HG03039 (cell line): ENCODE data around the gene TGFB1I1.
"Not testable (repeated sequence)": the region's sequence is repeated elsewhere in the genome, so short reads cannot be mapped to it uniquely, and the experiment has no call there.

Source experiments
- ATAC-seq: cut with Tn5 transposase; IDR thresholded peaks from one replicate; pipeline ENCODE4 v1.9.1; 2021; ENCODE audit warnings: mild to moderate bottlenecking, moderate library complexity; ENCODE audit not compliant: unreplicated experiment

TGFB1I1 gene

DNA sequence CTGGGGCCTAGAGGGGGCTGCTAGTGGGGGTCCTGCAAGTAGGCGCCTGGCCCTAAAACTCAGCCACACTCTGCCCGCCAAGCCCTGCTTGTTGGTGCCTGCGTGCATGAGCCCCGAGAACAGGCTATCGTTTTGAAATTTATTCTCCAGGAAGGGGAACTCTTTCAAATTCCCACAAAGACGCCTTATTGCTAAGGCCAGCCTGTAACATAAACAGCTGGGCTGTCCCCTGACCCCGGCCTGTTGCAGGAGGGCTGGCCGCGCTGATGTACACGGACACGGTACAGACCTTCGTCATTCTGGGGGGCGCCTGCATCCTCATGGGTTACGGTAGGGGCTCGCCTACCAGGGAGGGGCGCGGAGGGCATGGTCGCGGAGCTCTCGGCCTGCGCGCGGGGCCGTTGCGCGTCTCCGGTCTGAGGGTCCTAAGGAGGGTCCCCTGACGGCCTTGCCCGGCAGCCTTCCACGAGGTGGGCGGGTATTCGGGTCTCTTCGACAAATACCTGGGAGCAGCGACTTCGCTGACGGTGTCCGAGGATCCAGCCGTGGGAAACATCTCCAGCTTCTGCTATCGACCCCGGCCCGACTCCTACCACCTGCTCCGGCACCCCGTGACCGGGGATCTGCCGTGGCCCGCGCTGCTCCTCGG is 15.2 kb downstream of the TGFB1I1 start:
- no peak for ATAC-seq

DNA sequence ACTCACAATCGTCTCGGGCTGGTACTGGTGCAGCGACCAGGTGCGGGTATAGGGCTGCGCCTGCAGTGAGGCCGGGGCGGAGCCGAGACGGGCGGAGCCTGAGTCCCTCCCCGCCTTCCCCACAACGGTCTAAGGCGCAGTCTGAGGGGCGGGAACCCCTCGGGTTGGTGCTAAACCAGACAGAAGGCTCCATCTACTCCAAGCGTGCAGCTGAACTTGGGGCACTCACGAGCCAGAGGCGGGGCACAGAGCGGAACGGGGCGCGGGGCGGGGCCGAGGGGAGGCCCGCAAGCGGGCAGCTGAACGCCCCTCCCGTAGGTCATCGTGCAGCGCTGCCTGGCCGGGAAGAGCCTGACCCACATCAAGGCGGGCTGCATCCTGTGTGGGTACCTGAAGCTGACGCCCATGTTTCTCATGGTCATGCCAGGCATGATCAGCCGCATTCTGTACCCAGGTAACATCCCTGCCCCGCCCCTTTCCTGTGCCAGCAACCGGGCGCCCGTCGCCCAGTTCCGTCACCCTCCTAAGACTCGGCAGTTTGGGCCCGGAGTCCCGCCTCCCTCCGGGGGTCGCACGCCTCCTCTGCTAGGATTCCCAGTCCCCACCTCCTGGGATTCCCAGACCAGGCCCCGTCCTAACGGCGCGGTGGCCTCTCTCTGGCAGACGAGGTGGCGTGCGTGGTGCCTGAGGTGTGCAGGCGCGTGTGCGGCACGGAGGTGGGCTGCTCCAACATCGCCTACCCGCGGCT is 15.9 kb downstream of the TGFB1I1 start:
- ATAC-seq, result no peak

DNA sequence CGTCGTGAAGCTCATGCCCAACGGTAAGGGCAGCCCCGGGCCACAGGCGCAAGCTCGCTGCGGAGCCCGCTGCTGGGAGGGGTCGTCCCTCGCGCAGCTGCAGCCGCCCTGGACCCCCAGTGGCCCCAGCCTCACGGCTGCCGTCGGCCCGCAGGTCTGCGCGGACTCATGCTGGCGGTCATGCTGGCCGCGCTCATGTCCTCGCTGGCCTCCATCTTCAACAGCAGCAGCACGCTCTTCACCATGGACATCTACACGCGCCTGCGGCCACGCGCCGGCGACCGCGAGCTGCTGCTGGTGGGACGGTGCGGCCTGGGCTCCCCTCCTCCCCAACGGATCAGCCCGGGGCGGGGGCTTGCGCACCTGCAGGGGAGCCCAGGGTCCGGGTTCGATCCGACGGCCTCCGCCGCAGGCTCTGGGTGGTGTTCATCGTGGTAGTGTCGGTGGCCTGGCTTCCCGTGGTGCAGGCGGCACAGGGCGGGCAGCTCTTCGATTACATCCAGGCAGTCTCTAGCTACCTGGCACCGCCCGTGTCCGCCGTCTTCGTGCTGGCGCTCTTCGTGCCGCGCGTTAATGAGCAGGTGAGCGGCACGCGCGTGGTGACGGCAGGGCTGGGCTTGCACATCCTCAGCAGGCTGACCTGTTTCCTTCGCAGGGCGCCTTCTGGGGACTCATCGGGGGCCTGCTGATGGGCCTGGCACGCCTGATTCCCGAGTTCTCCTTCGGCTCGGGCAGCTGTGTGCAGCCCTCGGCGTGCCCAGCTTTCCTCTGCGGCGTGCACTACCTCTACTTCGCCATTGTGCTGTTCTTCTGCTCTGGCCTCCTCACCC is 16.7 kb downstream of the TGFB1I1 start:
- ATAC-seq, result no peak

DNA sequence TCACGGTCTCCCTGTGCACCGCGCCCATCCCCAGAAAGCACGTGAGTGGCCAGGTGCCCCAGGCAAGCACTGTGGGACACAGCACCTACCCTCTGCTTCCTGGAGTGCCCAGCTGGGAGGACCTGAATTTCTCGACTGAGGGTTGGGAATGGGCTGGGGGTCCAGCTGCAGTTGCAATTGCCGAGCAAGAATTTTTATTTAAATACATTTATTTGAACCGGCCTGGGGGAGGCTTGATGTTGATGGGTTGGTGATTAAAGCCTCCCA is 17.3 kb downstream of the TGFB1I1 start:
- ATAC-seq, result no peak

DNA sequence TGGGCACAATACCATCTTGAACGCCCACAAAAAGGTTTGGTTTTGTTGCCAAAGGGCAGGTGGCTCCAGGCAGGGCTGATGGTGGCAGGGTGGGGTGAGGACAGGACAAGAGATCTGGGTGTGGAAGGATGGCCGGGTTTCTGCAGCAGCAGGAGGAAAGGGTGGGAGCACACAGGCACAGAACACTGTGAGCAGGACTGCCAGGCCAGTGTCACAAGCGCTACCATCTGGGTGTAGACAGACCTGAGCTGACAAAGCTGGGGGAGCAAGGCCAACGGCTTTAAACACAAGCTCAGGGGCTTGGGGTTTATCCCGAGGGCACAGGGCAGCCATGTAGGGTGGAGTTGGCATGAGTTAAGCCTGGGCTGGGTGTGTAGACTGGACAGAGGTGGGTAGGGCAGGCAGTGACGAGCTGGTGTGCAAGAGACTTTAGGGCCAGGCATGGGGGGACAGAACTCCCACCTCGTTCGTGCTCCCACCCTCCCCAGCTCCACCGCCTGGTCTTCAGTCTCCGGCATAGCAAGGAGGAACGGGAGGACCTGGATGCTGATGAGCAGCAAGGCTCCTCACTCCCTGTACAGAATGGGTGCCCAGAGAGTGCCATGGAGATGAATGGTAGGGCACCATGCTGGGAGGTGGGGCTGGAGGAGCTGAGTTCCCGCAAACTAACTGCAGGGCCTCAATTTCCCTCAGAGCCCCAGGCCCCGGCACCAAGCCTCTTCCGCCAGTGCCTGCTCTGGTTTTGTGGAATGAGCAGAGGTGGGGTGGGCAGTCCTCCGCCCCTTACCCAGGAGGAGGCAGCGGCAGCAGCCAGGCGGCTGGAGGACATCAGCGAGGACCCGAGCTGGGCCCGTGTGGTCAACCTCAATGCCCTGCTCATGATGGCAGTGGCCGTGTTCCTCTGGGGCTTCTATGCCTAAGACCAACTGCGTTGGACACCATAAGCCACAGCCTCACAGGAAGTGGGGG is 17.9 kb downstream of the TGFB1I1 start:
- no peak for ATAC-seq

DNA sequence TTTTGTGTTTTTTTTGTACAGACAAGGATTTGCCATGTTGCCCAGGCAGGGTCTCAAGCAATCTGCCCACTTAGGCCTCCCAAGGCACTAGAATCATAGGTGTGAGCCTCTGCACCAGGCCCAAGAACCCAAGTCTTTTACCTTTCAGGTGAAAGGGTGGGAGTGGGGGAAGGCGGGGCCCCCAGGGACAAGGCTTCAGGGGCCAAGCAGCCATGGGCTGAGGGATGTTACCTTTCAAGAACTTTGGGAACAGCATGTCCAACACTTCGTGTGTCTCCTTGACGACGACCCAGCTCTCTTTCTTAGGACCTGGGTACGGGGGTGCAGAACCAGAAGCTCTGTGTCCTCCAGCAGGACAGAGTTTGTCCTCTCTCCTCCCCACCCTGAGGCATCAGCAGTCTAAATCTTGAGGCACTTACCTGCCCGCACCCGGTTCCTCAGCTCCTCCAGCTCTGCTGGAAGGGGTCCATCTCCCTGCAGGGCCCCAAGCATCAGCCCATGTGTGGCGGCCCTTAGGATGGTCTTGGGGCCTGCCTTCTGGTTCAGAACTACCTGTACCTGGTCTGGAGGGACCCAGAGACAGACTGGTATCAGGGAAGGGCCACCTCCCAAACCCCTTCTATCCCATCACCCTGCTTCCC is 19.9 kb downstream of the TGFB1I1 start:
- ATAC-seq, result no peak

DNA sequence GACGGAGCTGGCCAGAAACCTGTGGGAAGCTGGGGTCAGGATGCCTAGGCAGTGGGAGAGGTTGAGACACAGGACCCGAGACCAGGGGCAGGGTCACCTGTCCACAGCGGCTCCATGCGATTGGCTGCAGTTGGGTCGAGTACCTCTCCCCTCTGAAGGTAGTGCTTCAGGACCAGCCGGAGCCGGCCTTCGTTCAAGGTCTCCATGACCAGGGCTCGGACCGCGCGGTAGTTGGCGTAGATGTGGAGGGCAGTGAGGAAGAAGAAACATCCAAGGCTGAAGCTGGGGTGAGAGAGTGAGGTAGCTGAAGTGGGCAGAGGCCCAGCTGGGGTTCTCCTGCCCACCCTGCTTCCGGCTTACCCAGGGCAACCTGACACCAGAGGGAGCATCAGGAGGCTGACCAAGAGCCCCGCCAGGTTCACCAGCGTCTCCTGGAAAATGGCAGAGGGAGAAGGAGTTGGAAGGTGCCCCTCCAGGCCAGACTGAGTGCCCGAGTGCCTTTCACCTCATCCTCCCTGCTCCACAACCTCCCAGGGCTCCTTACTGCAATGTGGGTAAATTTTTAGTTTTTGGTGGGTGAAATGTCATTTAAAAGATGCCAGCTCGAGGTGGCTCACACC is 21.7 kb downstream of the TGFB1I1 start:
- ATAC-seq, result no peak

DNA sequence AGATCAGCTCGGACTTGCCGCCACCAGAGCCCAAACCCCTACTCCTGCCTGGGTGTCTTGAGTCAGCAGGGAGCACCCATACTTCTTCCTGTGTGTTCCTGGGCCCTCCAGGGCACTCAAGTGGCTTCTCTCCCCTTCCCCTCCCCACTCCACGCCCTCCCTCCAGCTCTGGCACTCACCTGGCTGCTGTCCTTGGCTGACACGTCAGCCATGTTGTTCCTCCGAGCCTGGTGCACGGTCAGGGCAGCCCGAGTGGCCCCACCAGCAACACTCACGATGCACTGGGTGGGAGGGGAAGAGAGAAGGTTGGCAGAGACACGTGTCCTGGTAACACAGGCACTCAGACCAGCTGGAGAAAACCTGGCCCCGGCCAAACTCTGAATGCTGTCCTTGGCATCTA is 24.7 kb downstream of the TGFB1I1 start:
- ATAC-seq, result no peak

DNA sequence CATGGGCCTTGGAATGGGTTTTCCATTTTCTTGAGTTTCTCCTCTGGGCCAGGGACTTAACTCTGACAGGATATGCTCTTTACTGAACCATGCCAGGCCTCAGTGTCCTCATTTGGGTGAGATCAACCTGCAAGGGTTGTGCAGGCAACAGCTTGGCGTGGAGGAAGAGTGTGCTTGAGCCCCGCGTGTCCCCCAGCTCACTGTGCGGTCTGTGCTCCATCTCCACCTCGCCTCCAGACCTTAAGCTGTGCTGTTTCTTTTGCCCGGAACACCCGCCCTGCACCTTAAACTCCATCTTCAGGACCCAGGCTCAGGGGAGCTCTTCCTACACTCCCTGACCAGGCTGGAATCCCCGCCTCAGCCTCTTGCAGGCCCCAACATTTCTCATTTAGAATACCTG is 26.5 kb downstream of the TGFB1I1 start:
- no peak for ATAC-seq

DNA sequence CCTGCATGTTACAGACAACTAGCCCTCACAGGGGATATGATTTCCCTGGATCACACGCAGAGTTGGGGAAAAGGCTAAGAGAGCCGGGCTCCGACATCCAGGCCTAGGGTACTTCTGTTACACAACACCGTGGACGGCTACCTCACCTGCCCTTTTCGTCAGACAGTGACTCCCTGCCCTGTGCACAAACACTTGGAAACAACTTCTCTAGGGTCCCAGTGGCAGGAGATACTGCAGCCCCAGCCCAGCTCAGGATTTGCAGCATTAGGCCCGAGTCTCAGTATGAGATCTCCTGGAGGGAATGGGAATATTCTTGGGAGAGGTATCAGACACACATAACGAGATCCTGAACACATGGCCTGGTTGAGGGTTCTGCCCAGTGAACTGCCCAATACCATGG is 28.0 kb downstream of the TGFB1I1 start:
- ATAC-seq, result no peak

DNA sequence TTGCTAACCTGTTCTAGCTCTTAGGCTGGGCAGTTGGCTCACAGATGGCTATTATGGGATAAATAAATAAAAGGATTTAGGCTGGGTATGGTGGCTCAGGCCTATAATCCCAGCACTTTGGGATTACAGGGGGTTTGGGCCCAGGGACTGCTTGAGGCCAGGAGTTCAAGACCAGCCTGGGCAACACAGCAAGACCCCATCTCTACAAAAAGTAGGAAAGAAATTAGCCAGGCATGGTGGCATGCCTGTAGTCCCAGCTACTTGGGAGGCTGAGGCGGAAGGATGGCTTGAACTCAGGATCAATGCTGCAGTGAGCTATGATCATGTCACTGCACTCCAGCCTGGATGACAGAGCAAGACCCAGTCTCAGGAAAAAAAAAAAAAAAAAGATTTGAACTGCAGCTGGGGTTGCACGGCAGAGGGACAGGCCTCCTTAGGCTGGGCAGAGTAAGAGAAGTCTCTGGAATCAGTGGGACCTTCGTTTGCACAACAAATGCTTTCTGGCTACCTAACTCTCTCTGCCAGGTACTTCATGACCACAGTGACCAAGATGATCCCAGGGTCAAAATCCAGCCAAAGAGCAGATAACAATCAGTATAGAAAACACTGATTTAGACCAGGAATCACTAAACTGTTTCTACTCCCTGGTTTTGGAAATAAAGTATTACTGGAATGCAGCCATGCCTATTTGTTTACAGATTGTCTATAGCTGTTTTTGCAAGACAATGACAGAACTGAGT is 29.4 kb downstream of the TGFB1I1 start:
- ATAC-seq, result no peak

DNA sequence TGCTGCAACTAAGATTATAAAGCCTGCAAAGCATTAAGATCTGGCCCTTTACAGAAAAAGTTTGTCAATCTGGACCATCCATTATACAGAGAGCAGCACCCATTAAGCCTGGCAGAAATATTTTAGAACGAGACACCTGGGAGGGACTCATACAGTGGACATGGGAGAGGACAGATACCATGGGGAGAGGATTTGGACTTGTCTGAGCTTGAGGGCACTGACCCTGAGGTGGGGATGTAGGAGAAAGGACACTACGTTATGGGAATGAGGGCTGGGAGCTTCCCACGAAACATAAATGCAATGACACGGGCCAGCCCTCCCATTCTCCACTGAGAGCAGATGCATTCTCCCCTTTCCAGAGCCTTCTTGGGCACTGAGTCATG is 30.0 kb downstream of the TGFB1I1 start:
- ATAC-seq, result no peak

DNA sequence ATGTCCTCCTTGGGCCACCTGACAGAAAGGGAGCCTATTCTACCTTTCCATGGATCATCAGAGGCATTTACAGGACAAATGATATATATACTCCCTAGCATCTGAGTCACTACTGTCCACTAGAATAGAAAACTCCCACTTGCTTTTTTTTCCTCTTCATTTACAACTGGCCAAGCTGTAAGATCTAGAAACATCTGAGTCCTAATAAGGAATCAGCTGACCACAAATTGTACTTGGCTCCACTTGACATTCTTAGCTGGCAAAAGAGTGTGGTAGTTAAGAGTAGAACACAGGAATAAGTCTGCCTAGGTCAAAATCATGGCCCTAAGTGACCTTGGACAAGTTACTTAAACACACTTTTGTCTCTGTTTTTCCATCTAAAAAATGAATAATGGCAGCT is 31.0 kb downstream of the TGFB1I1 start:
- ATAC-seq, result no peak

DNA sequence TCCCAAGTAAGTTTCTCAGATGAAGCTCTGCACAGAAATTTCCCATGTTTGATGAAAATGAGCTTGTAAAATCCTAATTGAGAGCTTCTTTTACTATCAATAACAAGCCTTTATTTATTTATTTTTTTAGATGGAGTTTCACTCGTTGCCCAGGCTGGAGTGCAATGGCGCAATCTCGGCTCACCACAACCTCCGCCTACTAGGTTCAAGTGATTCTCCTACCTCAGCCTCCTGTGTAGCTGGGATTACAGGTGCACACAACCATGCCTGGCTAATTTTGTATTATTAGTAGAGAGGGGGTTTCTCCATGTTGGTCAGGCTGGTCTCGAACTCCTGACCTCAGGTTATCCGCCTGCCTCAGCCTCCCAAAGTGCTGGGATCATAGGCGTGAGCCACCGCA is 31.6 kb downstream of the TGFB1I1 start:
- ATAC-seq, result not testable (repeated sequence)

DNA sequence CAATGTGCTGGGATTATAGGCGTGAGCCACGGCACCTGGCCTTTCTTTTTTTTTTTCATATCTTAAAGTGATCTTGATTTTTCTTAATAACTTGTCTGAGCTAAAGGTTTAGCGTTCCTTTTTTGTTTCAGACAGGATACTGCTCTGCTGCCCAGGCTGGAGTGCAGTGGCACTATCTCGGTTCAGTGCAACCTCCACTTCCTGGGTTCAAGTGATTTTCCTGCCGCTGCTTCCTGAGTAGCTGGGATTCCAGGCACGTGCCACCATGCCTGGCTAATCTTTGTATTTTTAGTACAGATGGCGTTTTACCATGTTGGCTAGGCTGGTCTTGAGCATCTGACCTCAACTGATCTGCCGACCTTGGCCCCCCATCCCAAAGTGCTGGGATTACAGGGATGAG is 32.2 kb downstream of the TGFB1I1 start:
- ATAC-seq, result no peak

DNA sequence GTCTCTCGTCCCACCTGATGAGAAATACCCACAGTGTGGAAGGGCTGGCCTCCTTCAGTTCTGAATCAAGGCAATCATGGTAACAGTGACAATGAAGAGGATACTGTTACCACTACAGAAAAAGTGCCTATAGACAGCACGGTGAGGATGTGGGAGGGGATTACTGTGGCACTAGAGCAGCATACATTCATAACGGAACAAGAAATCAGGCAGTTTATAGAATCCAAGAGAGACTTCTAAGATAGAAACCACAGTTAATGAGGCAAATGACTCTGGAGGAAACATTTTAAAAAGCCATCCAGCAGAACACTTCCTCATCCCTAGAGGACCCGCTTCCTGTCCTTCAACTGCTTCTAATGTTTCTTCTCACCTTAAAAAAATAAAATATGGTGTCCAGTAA is 33.5 kb downstream of the TGFB1I1 start:
- peak; percentile 45 for ATAC-seq

DNA sequence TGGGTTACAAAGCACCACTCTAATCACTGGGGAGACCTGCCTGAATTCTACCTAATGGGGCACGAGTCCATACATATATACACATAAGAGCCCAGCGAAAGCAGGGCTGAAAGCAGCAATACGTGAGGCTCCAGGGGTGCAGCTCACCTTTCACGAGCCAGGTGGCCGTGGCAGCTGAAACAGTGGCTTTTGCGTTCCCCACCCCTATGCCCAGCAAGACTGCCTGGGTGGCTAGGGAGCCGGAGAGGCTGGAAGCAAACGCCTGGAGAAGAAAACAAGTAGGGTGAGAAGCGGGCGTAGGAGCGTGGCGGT is 35.6 kb downstream of the TGFB1I1 start:
- ATAC-seq, result no peak

DNA sequence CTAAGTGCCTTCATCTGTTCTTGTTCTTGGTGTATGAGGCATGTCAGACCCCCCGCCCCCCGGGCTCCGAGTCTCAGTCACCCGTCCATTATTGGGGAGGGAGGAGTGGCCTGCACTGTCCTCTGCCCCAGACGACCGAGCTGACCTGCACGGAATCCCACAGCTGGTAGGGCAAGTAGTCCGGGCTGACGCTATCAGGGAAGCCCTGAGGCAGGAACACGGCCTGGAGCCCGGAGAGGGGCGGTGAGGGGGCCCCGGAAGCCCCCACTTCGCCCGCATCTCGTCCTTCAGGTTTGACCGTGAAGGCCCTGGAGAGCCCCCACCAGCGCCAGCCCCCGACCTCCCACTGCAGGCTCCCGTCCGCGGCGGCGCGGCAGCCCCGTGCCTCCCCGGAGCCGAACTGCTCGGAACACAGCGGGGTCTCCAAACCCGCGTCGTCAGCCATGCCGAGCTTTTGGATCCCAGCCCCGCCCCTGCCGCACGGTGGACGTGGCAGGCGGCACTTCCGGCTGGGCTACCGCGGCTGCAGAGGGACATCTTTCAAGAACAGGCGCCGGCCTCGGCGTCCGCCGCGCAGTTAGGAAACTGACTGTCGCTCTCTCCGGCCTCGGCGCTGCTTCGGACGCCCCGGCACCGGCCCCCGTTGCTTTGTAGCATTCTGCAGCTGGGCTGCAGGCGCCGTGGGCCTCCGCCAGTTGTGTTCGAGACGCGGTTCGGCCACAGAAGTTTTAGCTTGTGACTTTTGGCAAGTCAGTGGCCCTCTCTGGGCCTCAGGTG is 36.2 kb downstream of the TGFB1I1 start, which contains the start of gene RUSF1:
TSS of gene RUSF1 (minus strand) at position 463 of the 777 bp plus-strand sequence. CDS start at position 445, 18 bp downstream.
- peak; percentile 88 for ATAC-seq
